ENCODE measurements around the gene MTG2. TPM values are rescaled to one million over a fixed set of nuclear protein-coding genes. Genes with fewer than 3 reads are reported as not detected.

Gene MTG2
- total RNA-seq, 2 donors from 2014 or later: 40.0 to 53.0 TPM

GRCh38 chr20:62232194-62232593 is 49.4 kb downstream of the MTG2 start:
- Histone ChIP-seq H3K4me1 (replicated peaks) (peaks cover 23% of the 10 kb centered on the region), H3K27ac (peak overlapping the region in 1 of 2 donors; percentile 8), H3K36me3 (no peaks in the 10 kb centered on the region), H3K9me3 (no peaks in the 10 kb centered on the region), H3K27me3 (replicated peaks; ENCODE audit: insufficient read depth) (no peaks in the 10 kb centered on the region), H3K4me3 (no peak overlapping the region)
- WGBS: 53% methylated on average over 7 of the region's 7 CpGs
- intact Hi-C loops (cut with DNase I): no loop called here
- DNase-seq (ENCODE audit: low spot score): peak; percentile 78
- TF ChIP-seq POLR2A (IDR thresholded peaks at IDR 0.05): peak; percentile 23
- no peak for TF ChIP-seq CTCF (IDR thresholded peaks at IDR 0.05)
- peak; percentile 85 for TF ChIP-seq POLR2AphosphoS5 (IDR thresholded peaks at IDR 0.05)

GRCh38 chr20:62232770-62233645 is 50.2 kb downstream of the MTG2 start:
- 36% methylated on average over 18 of the region's 18 CpGs for WGBS
- no peaks in the 10 kb centered on the region for H3K9me3 ChIP-seq
- H3K27ac ChIP-seq: peak overlapping the region in 1 of 2 donors; percentile 8
- H3K4me3 ChIP-seq: no peak overlapping the region
- H3K4me1 ChIP-seq (replicated peaks): peaks cover 23% of the 10 kb centered on the region
- H3K27me3 ChIP-seq (replicated peaks; ENCODE audit: insufficient read depth): no peaks in the 10 kb centered on the region
- H3K36me3 ChIP-seq: no peaks in the 10 kb centered on the region
- no peak for TF ChIP-seq CTCF (IDR thresholded peaks at IDR 0.05)
- TF ChIP-seq POLR2A (IDR thresholded peaks at IDR 0.05): no peak
- peak; percentile 7 for TF ChIP-seq POLR2AphosphoS5 (IDR thresholded peaks at IDR 0.05)
- intact Hi-C loops (cut with DNase I): no loop called here
- DNase-seq (ENCODE audit: low spot score): no peak

GRCh38 chr20:62233684-62234083 is 50.9 kb downstream of the MTG2 start:
- Histone ChIP-seq H3K4me3 (no peak overlapping the region), H3K36me3 (no peaks in the 10 kb centered on the region), H3K9me3 (no peaks in the 10 kb centered on the region), H3K27me3 (replicated peaks; ENCODE audit: insufficient read depth) (no peaks in the 10 kb centered on the region), H3K27ac (peak overlapping the region in 1 of 2 donors; percentile 8), H3K4me1 (replicated peaks) (peaks cover 23% of the 10 kb centered on the region)
- TF ChIP-seq POLR2AphosphoS5 (IDR thresholded peaks at IDR 0.05) (no peak), CTCF (IDR thresholded peaks at IDR 0.05) (no peak), POLR2A (IDR thresholded peaks at IDR 0.05) (no peak)
- intact Hi-C loops (cut with DNase I): no loop called here
- 90% methylated on average over 4 of the region's 4 CpGs for WGBS
- no peak for DNase-seq (ENCODE audit: low spot score)

- no peak for DNase-seq (ENCODE audit: low spot score)
- no peak overlapping the region for H3K4me3 ChIP-seq
- H3K36me3 ChIP-seq: no peaks in the 10 kb centered on the region
- 57% methylated on average over 5 of the region's 5 CpGs for WGBS
- no peaks in the 10 kb centered on the region for H3K27me3 ChIP-seq (replicated peaks; ENCODE audit: insufficient read depth)
- TF ChIP-seq POLR2AphosphoS5 (IDR thresholded peaks at IDR 0.05) (no peak), POLR2A (IDR thresholded peaks at IDR 0.05) (no peak), CTCF (IDR thresholded peaks at IDR 0.05) (no peak)
- intact Hi-C loops (cut with DNase I): no loop called here
- H3K27ac ChIP-seq: peak overlapping the region in 1 of 2 donors; percentile 25
- H3K9me3 ChIP-seq: no peaks in the 10 kb centered on the region
- H3K4me1 ChIP-seq (replicated peaks): peaks cover 23% of the 10 kb centered on the region
These were observed 51.5 kb downstream of the MTG2 start for GRCh38 chr20:62234339-62234738.
